HG03103 (cell line): ENCODE measurements around the gene FLT3.
"Not testable (repeated sequence)": the region's sequence is repeated elsewhere in the genome, so short reads cannot be mapped to it uniquely, and the experiment has no call there.

Experiments
- ATAC-seq: cut with Tn5 transposase; IDR thresholded peaks from one replicate; pipeline ENCODE4 v1.9.1; 2021; ENCODE audit warnings: low read depth; ENCODE audit not compliant: unreplicated experiment

Gene FLT3

DNA sequence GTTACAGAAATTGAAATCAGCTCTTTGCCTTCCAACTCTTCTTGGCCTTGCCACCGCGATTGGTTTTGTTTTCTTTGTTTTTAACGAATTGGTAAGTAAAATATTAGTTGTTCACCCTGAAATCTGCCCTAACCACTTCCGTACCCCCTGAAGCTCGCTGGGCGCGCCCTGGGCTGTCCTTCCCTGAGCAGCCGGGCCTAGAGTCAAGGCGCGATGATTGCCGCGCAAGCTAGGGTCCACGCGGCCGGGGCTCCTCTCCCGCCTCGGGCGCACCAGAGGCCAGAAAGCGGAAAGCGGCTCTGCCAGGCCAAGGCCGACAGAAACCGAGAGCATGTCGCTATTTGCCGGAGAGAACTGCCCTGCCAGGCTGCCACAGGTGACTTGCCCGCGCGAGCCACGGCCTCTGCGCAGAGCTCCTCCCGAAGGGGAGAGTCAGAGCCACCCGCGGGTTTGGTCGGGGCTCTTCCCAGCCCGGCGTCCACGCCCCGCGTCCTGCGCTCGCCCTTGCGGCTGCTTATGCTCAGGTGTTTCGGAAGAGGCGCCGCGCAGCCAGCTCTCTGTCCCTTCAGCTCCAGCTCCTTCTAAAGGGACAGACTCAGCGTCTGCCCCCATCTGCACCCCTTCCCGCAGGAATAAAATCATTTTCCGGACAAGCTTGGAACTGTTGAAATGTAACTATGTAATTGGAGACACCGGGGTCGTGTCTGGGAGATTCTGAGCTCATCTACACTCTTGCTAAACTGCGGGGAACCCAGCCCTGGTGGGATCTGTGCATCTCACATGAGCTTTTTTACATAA, 124.6 kb downstream of the FLT3 start:
- ATAC-seq: no peak

DNA sequence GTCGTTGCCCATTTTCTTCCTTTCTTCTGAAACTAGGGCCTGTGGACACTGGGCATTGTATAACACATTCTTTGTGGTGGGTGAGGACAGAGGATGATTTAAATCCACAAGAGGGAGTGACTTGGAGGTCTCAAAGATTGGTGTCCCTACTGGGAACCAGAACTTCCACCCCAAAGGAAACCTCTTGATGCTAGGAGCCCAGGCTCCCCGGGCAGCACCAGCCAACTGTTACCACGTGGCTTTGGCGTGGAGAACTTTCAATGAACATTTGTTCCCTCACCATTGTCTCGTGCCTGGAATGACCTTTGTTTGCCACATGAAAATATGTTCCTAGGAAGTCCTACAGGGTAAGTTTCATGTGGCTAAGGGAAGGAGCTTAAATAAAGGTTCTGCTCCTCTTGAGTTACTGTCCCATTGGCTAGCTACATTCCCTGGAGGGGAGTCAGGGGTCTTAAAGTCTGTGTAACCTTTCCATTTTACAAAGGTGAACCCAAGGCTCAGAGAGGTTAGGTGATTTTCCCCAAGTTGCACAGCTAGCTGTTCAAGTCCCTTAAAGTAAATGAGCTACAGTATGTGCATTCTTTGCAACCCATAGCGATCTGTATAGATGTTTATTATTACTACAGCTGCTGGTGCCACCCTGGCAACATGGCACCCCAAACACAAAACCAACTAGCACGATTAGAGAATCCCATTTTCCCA, 126.3 kb downstream of the FLT3 start:
- no peak for ATAC-seq

DNA sequence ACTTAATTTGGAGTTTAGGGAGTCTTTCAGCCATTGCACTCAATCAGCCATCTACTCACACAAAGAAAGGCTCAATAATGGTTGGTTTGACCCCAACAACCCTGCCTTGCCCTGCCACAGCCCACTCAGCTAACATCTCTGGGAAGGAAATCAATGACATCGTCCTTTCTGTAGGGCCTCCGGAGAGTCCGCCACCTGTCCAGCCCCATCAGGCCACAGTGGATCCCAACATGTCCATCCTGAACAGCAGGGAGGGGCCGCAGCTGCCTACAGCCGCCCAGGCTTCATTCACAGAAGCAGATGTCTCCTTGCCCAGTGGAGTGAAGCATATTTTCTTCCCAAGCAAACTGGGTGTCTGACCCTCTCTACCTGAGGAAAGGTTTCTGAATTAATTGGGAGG, 127.1 kb downstream of the FLT3 start:
- no peak for ATAC-seq

DNA sequence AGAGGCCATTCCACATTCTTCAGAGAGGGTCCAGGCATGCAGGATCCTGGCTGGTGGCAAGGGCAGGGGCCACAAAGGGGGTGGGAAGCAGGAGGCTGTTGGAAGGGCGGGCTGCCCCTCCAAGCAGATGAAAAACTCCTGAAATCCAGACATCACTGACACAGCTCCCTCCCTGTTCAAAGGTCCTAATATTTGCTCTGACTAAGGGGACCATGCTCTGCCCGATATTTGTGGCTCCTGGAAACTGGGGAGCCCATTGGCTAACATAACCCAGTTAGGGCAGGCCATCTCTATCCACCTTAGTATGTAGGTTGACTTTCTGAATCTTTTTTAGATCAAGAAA, 127.9 kb downstream of the FLT3 start:
- ATAC-seq: no peak

DNA sequence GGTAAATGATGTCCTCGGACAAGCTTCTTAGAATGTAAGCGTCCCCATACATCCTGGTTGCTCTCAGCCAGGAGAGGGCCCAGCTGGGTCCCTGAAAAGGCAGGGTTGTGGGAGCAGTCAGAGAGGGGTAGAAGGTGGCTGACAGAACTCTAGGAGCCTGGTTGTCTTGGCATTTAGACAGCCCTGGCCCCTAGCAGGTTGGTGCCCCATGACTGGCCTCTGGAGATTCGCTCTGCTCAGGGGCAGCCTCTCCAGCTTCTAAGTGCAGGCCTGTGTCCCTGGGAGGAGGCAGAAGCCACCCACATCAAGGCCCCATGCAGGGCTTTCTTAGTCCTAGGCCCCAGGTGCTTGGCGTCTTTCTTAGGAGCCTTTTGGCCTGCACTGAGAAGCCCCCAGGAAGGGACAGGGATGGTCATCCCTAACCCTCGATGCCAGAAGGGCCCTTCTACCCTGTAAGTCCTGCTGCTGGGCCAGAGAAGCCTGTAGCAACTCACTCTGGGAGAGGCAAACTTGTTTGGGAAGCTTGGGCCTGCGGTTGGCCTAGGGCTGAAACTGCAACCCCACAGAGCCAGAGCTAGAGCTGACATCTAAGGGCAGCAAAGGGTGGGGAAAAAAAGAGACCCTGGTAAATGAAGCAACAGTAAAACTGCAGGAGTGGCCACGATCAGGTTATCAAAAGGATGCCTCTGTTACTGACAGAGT, 128.4 kb downstream of the FLT3 start:
- no peak for ATAC-seq

DNA sequence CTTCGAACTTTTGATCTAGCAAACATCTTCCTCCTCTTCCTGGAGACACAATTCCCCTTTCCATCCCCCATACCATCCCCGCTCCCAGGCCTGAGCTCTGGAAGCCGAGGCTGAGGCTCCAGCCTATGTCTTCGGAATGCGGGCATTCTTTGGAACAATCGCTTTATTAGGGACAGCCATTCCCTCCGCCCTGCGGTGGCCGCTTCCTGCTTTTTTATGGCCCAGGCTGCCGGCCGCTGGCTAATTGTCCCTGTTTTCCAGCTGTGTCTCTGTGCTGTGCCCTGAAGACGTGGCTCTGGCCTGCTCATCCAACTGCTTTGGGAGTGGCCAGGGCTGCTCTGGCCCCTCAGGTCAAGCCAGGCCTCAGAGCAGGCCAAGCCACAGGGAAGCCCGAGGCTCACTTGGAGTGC, 129.1 kb downstream of the FLT3 start:
- no peak for ATAC-seq

DNA sequence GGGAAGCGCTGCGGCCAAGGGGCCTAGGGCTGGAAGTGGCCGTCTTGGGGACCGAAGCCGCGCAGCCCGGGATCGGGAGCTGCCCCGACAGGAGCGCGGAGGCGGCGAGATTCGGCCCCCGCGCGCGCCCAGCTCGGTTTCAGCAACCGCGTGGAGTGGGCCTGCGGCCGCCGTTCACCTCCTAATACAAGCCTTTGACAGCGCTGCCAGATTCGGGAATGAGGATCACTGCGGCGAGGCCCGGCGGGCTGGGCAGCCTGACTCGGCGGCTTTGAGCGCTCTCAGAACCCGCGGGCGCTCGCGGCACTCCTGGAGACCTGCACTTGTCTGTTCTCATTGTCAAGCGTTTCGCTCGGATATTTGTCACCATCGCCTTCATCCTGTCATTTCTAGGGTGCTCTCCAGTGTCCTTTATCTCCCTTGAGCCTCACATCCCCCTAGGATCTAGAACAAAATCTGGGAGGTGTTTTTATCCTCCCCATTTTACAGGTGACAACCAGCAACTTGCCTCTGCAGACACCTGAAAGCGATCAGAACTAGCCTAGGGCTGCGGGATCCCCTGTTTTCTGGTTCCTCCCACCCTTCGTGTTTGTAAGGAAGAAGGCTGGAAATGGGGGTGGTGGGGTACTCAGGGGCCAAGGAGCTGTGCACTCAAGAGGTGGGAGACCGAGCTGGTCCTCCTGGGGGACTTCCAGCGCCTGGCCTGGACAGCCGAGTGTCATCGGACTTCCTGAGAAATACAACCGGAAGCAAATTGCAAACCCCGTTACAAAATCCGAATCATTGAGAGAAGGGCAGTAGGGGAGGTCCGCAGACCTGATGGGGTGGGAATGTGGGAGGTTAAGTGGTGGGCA, 129.8 kb downstream of the FLT3 start:
- no peak for ATAC-seq

DNA sequence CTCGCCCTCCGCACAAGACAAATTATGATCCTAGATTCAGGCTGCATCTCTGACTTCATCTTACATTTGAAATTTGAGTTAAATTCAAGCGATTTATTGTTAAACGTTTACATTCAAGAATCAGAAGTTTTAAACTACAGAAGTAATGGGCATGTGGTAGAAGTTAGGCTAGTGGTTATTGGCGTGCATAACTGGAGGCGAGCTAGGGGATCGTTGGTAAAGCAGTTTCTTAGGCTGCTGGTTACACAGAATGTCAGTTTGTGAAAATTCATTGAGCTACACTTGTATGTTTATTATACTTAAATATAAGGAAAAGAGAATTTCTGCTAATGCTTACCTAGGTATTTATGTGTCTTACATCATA, 130.5 kb downstream of the FLT3 start:
- no peak for ATAC-seq

DNA sequence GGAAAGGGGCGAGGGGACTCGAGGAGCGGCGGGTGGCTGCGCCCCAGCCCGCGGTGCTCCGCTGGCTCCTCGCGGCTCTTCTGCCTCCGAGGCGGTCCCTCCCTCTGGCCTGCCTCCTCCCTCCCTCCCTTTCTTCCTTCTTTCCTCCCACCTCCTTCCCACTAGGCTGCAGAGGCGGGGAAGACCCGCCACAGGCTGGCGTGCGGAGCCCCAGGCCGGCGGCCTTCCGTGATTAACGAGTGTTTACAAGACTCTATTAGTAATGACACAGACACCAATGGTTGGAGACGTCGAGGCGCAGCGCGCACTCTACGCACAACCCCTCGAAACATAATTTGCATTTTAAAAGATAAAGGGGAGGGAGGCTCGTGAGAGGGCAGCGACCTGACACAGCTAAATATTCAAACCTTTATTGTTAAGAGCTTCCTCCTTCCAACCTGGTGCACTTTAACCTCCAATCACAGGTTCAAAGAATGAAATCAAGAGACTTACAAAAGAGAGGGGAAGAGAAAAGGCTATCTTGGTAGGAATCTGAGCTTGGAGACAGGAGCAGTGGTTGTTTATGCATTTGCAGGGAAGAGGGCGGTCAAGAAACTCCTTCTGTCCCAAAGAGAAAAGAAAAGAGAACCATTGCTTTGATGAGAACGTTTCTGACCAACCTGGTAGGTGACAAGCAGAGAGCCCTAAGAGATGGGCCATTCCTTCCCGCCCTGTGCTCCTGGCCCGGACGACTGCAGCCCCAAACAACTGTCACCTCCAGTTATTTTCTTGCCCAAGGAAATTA, 131.1 kb downstream of the FLT3 start, which contains the start of gene CDX2:
TSS of gene CDX2 (minus strand) at position 234 of the 784 bp plus-strand sequence. CDS start 309 bp downstream, outside the sequence.
- ATAC-seq: no peak

DNA sequence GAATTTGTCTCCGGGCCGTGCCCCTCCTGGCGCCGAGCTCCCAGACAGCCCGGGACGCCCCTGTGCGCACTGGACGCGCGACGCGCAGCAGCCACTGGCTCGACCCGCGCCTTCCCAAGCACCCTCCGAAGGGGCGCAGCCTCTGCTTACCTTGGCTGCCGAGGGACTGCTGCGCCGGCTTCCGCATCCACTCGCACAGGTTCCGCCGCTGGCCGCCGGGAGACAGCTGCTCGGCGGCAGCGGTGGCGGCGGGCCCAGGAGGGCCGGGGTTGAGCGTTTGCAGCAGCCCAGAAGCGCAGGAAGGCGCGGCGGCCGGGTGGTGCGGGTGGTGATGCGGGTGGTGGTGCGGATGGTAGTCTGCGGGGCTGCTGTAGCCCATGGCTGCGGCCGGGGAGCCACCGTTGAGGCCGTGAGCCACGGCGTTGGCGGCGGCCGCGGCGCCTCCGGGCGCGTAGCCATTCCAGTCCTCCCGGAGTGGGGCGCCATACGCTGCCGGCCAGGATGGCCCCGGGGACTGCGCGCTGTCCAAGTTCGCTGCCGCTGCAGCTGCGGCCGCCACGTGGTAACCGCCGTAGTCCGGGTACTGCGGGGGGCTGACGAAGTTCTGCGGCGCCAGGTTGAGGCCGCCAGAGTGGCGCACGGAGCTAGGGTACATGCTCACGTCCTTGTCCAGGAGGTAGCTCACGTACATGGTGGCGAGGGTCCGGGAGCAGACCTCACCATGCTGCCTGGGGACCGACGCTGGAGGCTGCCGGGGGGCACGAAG, 131.9 kb downstream of the FLT3 start:
- ATAC-seq: no peak

DNA sequence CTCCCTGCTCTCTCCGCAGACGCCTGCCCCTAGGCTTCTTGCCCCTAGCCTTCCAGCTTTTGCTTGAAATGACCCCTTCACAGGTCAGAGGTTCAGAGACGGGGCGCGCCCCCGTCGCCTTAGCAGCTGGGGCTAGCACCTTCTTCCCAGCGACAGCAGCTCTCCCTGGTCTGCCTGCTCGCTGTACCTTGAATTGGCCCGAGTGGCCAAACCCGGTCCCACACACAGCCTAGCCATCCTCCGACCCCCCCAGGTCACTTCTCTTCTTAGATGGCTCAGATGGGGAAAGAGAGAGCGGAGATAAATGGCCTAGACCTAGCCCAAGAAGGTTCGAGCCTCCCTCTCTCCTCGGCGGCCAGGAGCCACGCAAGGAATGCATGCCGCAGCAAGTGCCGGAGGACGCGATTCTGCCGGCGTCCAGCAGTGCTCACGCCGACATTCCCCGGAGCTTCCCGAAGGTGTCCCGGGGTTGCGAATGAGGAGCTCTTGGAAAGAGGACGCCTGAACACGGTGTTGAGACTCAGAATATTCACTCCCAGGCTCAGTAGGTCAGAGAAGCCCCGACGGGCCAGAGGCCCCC, 132.6 kb downstream of the FLT3 start:
- no peak for ATAC-seq

DNA sequence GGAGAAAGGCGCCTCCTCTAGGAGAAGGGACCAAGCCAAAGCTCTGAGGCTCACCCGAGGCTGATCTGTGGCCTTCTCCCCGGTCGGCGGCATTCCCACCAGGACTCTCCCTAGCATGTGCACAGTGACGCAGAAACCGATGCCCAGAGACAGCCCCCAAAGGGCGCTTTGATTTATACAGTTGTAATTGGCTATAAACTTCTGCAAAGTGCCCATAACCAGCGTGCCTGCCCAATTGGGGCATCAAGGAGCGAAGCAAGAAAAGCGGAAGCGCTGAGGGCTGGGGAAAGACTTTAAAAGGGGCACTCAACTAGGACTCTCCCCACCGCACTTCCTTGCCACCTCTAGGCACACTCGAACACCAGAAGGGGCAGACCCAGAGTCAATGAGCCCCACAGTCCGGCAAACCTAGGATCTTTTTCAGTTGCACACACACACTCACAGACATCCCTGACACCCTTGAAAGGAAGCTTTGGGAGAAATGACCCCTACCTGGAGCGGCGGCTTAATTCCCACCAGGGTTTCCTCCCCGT, 133.1 kb downstream of the FLT3 start:
- ATAC-seq: no peak

DNA sequence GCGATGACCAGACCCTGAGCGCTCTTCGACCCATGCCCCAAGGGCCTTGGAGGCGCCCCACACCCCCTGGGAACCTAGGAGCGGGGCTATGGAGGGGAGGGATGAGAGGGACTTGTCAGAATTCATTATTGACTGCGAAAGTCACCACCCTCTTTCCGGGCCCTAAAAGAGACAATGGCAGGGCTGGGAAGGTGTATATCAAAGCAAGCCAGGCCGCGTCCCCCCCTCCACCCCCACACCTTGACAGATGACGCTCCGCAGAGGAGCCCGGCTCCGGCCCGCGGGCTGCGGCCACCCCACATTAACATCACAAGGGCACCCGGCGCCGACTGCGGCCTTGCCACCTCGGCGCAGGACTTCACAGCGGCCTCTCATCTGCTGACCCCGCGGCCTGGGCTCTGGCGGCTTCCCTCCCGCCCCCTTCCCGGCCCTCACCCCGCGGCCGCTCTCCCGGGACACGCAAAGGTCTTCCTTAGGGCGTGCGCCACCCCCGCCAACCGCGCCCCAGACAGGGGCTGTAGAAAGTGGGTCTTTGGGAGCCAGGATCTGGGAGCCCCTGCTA, 133.7 kb downstream of the FLT3 start:
- ATAC-seq: no peak

DNA sequence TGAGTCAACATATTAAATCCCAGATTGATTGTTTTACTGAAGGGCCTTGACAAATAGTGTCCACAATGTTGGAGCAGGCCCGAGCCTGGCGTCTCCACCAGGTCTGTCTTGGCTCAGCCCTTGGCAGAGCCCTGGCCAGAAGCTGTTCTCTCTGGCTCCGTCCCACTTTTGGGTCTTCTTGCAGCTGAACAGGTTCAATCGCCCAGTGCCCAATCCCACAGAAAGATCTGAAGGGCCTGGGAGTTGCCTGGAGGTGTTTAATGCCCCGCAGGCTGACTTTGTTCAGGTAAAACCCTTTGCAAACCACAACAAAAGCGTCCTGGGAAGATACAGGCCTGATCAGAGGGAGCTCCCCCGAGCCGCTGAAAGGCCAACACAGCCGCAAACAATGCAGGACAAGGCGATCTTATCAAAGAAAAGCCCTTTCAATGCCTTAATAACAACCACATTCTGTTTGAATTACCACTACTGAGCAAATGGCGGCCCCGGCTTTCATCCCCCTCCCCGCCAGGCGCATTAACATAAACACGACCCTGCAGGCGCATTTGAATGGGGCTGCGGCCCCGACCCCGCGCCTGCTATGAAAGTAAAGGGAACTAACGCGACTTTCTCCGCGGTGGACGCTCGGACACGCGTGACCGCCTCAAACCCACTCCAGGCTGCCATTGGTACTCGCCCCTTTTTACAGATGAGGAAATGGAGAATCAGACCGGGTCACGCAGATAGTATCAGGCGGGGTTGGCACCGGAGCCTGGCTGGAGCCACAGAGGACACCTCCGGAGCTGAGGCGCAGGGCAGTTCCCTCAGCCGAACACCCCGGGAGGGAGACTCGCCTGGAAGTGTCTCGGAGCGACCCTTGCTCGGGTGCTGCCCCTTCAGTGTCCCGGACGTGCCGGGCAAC, 134.4 kb downstream of the FLT3 start:
- ATAC-seq: no peak

DNA sequence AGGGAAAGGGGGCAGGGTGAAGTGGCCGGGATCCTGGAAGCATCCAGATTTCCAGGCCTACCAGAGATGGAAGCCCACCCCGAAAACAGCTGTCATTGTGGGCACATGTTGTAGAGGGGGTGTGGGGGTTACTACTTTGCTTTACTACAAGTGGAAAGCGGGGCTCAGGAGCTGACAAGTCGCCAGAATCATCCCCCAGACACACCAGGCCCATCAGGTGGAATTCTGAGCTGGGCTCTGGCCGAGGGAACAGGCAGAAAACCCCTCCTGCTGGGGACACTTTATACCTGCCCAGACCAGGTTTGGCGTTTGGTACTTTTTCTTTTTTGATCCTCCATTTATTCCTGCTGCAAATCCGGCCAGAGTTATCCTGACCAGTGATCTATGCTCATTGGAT, 135.0 kb downstream of the FLT3 start:
- ATAC-seq: no peak

DNA sequence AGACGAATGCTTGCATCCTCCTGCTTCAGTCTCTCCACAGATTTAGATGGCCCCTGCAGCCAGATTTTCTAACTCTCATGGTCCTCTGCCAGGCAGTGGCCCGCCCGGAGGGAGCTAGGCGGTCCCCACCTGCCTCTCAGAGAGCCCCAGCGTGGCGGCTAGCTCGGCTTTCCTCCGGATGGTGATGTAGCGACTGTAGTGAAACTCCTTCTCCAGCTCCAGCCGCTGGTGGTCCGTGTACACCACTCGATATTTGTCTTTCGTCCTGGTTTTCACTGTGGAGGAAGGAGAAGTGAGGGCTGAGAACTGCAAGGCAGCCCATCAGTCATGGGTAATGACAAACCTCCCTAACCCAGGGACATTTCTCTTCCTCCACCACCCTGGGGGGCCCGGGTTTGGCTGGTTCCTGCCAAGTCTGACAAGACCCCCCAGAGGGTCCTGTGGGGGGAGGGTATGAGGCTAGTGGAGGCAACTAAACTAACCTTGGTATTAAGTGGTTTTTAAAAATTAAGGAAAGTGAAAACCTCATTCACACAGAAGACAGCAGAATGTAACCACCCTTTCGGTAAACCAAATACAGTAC, 135.5 kb downstream of the FLT3 start:
- no peak for ATAC-seq

DNA sequence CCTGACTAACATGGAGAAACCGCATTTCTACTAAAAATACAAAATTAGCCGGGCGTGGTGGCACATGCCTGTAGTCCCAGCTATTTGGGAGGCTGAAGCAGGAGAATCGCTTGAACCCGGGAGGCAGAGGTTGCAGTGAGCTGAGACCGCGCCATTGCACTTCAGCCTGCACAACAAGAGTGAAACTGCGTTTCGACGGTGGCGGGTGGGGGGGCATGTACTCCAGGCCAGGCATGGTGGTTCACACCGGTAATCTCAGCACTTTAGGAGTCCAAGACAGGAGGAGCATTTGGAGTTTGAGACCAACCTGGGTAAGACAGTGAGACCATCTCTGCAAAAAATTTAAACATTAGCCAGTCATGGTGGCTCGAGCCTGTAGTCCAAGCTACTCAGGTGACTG, 136.2 kb downstream of the FLT3 start:
- not testable (repeated sequence) for ATAC-seq
